WERI-Rb-1 (cell line): ENCODE data around the gene HDAC9.

ENCODE experiments used
- DNase-seq: peaks from one replicate; pipeline ENCODE4 v3.0.0-alpha.2; 2020
- H3K27ac ChIP-seq: fragments of 250-450 bp; sonication (Bioruptor Pico); 2 replicates; pipeline ENCODE4 v1.5.1; 2020; ENCODE audit warnings: mild to moderate bottlenecking, moderate library complexity
- H3K27me3 ChIP-seq: fragments of 250-450 bp; sonication (Bioruptor Pico); 2 replicates; pipeline ENCODE4 v1.5.1; 2021; ENCODE audit warnings: mild to moderate bottlenecking, low read depth, moderate library complexity; ENCODE audit not compliant: insufficient read depth, severe bottlenecking
- H3K36me3 ChIP-seq: fragments of 250-450 bp; sonication (Bioruptor Pico); 2 replicates; pipeline ENCODE4 v1.5.1; 2020; ENCODE audit warnings: mild to moderate bottlenecking, moderate library complexity
- H3K4me3 ChIP-seq: 2 replicates; pipeline ENCODE4 v1.5.1; 2011; ENCODE audit warnings: low read depth, mild to moderate bottlenecking, control low read depth, low read length
- H3K9me3 ChIP-seq: fragments of 250-450 bp; sonication (Bioruptor Pico); 2 replicates; pipeline ENCODE4 v1.5.1; 2021; ENCODE audit warnings: mild to moderate bottlenecking, moderate library complexity; ENCODE audit not compliant: severe bottlenecking
- CTCF ChIP-seq: IDR thresholded peaks from 2 replicates; pipeline ENCODE4 v1.5.1; 2011; ENCODE audit warnings: low read depth, mild to moderate bottlenecking, control low read depth, inconsistent platforms, low read length

Gene HDAC9

GRCh38 chr7:18475488-18475887 is 20.1 kb upstream of the HDAC9 start:
- Histone ChIP-seq H3K27me3 (no peaks in the 10 kb centered on the region), H3K9me3 (no peaks in the 10 kb centered on the region), H3K4me3 (no peak overlapping the region), H3K27ac (no peak overlapping the region), H3K36me3 (no peaks in the 10 kb centered on the region)
- DNase-seq: no peak
- TF ChIP-seq CTCF: no peak

DNA sequence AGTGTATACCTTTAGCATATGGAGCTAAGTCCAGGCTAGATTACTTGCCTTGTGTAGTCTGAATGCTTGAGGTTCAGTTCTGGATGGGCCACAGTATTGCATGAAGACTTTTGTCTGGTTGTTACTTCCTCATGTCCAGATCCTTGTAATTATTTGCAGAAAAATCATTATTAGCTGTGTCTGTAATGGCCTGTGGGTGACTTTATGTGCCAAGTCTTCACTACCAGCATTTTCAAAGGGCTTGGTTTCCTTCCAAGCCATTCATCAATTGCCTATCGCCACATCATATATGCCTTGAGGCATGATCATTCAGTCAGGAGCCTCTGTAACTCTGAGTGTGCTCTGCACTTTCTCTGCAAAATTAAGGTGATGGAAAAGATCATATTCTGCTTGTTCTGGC is 13.8 kb upstream of the HDAC9 start:
- H3K27me3 ChIP-seq: no peaks in the 10 kb centered on the region
- no peak for DNase-seq
- H3K9me3 ChIP-seq: no peaks in the 10 kb centered on the region
- no peak for TF ChIP-seq CTCF
- H3K4me3 ChIP-seq: no peak overlapping the region
- H3K36me3 ChIP-seq: no peaks in the 10 kb centered on the region
- H3K27ac ChIP-seq: no peak overlapping the region

DNA sequence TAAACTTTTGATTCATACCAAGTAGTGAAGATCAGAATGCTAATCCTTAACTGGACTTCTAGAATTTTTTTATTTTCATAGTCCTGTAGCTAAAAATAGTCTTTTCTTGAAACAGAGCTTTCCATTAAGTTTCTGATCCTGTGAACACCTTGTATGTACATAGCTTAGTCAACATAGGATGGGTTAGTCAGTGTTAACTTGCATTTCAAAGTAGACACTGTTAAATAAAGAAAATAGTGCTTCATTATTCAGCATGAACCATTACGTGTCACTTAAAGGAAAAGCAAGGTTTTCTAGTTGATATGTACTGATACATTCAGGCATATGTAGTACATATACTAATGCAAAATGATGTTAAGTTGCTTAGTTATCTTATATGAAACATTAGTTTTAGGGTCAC is 7.5 kb upstream of the HDAC9 start:
- H3K27ac ChIP-seq: no peak overlapping the region
- no peak for TF ChIP-seq CTCF

GRCh38 chr7:18489624-18490023 is 5.9 kb upstream of the HDAC9 start:
- Histone ChIP-seq H3K27ac (no peak overlapping the region), H3K27me3 (no peaks in the 10 kb centered on the region), H3K36me3 (no peaks in the 10 kb centered on the region), H3K4me3 (no peak overlapping the region), H3K9me3 (no peaks in the 10 kb centered on the region)
- no peak for TF ChIP-seq CTCF
- no peak for DNase-seq

More for the DNA sequence above, 7.5 kb upstream of the HDAC9 start:
- Histone ChIP-seq H3K27me3 (no peaks in the 10 kb centered on the region), H3K36me3 (no peaks in the 10 kb centered on the region), H3K4me3 (no peak overlapping the region), H3K9me3 (no peaks in the 10 kb centered on the region)
- DNase-seq: no peak

GRCh38 chr7:18491871-18492270 is 3.7 kb upstream of the HDAC9 start:
- TF ChIP-seq CTCF: no peak
- Histone ChIP-seq H3K4me3 (no peak overlapping the region), H3K36me3 (no peaks in the 10 kb centered on the region), H3K27ac (no peak overlapping the region), H3K9me3 (no peaks in the 10 kb centered on the region), H3K27me3 (no peaks in the 10 kb centered on the region)
- no peak for DNase-seq

- H3K4me3 ChIP-seq: no peak overlapping the region
- TF ChIP-seq CTCF: no peak
- DNase-seq: no peak
- H3K36me3 ChIP-seq: no peaks in the 10 kb centered on the region
- H3K27ac ChIP-seq: no peak overlapping the region
- H3K9me3 ChIP-seq: no peaks in the 10 kb centered on the region
- no peaks in the 10 kb centered on the region for H3K27me3 ChIP-seq
These were observed 1.1 kb upstream of the HDAC9 start for GRCh38 chr7:18494406-18494805.
